Measurements from ENCODE around the gene DLGAP1.

DNA sequence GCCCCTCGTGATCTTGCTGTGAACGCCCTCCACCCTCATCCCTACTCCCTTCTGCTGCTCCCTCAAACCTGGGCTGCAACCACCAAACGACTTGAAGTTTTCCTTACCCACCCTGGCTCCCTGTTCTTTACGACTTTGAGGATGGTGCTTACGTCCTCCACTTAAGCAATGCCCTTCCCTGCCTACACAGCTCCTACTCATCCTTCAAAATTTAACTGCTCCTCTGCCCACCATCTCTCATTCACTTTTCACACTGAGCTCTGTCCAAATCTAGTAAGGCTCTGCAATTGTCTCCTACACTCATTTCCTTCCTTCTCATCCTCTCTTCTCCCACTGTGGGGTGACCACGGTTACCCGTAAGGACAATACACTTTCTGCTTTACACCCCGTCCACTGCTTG, 554.1 kb downstream of the DLGAP1 start:
- TF ChIP-seq EP300 (IDR thresholded peaks at IDR 0.05): no peak
- TF ChIP-seq CTCF (IDR thresholded peaks at IDR 0.05): no peak
